WTC11 (cell line): ENCODE results near the gene CNKSR3. TPM values are rescaled to one million over a fixed set of nuclear protein-coding genes. Genes with fewer than 3 reads are reported as not detected.

ENCODE experiments used
- ATAC-seq: fragments of 200-7000 bp; cut with Tn5 transposase; 2 replicates; pipeline ENCODE4 v1.10.0; 2021; ENCODE audit warnings: mild to moderate bottlenecking, moderate library complexity
- CTCF ChIA-PET: fragments of 300-600 bp; sonication (Branson Sonifier 250); formaldehyde crosslinking; loops from one replicate; lab custom pipeline; 2021; ENCODE audit warnings: antibody characterized with exemption; lab: Charles Lee
- POLR2A ChIA-PET: fragments of 350-600 bp; sonication (Branson Sonifier 250); formaldehyde crosslinking; loops from one replicate; lab custom pipeline; 2021; ENCODE audit warnings: antibody characterized with exemption; lab: Charles Lee
- DNase-seq: peaks from one replicate; pipeline ENCODE4 v3.0.0; 2021; ENCODE audit warnings: low spot score
- H3K27ac Mint-ChIP-seq: 2 replicates; pipeline ENCODE4 v1.8.0; 2021; ENCODE audit warnings: mixed read lengths
- H3K27me3 Mint-ChIP-seq: 2 replicates; pipeline ENCODE4 v1.8.0; 2021; ENCODE audit warnings: low read depth, mild to moderate bottlenecking, moderate library complexity, mixed read lengths
- H3K36me3 Mint-ChIP-seq: 2 replicates; pipeline ENCODE4 v1.8.0; 2021; ENCODE audit warnings: mixed read lengths
- H3K4me1 Mint-ChIP-seq: 2 replicates; pipeline ENCODE4 v1.8.0; 2022; ENCODE audit warnings: mixed read lengths
- H3K4me3 Mint-ChIP-seq: 2 replicates; pipeline ENCODE4 v1.8.0; 2021; ENCODE audit warnings: mild to moderate bottlenecking, moderate library complexity, mixed read lengths
- H3K9me3 Mint-ChIP-seq: 2 replicates; pipeline ENCODE4 v1.8.0; 2021; ENCODE audit warnings: mixed read lengths
- ATF2 ChIP-seq: sonication (generic); formaldehyde crosslinking; IDR thresholded peaks from 2 replicates; pipeline ENCODE4 v1.8.1; 2022; ENCODE audit warnings: low read depth, missing genetic modification reagents, borderline replicate concordance
- CBFB ChIP-seq: sonication (generic); formaldehyde crosslinking; IDR thresholded peaks from 2 replicates; pipeline ENCODE4 v1.8.1; 2022; ENCODE audit warnings: mild to moderate bottlenecking, low read depth, missing genetic modification reagents
- ESRRA ChIP-seq: sonication (generic); formaldehyde crosslinking; IDR thresholded peaks from 2 replicates; pipeline ENCODE4 v1.8.1; 2022; ENCODE audit warnings: mild to moderate bottlenecking, missing genetic modification reagents, borderline replicate concordance
- ETV6 ChIP-seq: sonication (generic); formaldehyde crosslinking; IDR thresholded peaks from 2 replicates; pipeline ENCODE4 v1.8.1; 2022; ENCODE audit warnings: mild to moderate bottlenecking, missing genetic modification reagents
- HMGA2 ChIP-seq: fragments of 250-450 bp; sonication (Bioruptor Pico); IDR thresholded peaks from 2 replicates; pipeline ENCODE4 v1.4.0; 2021; ENCODE audit warnings: mild to moderate bottlenecking, moderate library complexity
- HMGXB4 ChIP-seq: sonication (generic); formaldehyde crosslinking; IDR thresholded peaks from 2 replicates; pipeline ENCODE4 v1.8.1; 2023; ENCODE audit warnings: mild to moderate bottlenecking, moderate library complexity, missing genetic modification reagents
- MXD4 ChIP-seq: fragments of 250-450 bp; sonication (Bioruptor Pico); IDR thresholded peaks from 2 replicates; pipeline ENCODE4 v1.8.0; 2021; ENCODE audit warnings: mild to moderate bottlenecking, moderate library complexity, borderline replicate concordance
- NFATC4 ChIP-seq: fragments of 250-450 bp; sonication (Bioruptor Pico); IDR thresholded peaks from 2 replicates; pipeline ENCODE4 v1.9.0; 2021; ENCODE audit warnings: mild to moderate bottlenecking
- NFYB ChIP-seq: sonication (generic); formaldehyde crosslinking; conservative IDR thresholded peaks from 2 replicates; pipeline ENCODE4 v1.8.0; 2022; ENCODE audit warnings: low read depth, missing genetic modification reagents
- ZMAT4 ChIP-seq: fragments of 250-450 bp; sonication (Bioruptor Pico); IDR thresholded peaks from 2 replicates; pipeline ENCODE4 v1.9.0; 2021; ENCODE audit warnings: mild to moderate bottlenecking
- ZNF263 ChIP-seq: sonication (generic); formaldehyde crosslinking; IDR thresholded peaks from 2 replicates; pipeline ENCODE4 v1.8.1; 2022; ENCODE audit warnings: low read depth, mild to moderate bottlenecking, moderate library complexity, missing genetic modification reagents
- ZNF396 ChIP-seq: fragments of 250-450 bp; sonication (Bioruptor Pico); IDR thresholded peaks from 2 replicates; pipeline ENCODE4 v1.8.0; 2021; ENCODE audit warnings: mild to moderate bottlenecking, moderate library complexity, borderline replicate concordance
- ZNF532 ChIP-seq: fragments of 250-450 bp; sonication (Bioruptor Pico); IDR thresholded peaks from 2 replicates; pipeline ENCODE4 v1.9.0; 2021; ENCODE audit warnings: mild to moderate bottlenecking, borderline replicate concordance
- ZSCAN18 ChIP-seq: fragments of 250-450 bp; sonication (Bioruptor Pico); IDR thresholded peaks from 2 replicates; pipeline ENCODE4 v2.1.2; 2022; ENCODE audit warnings: mild to moderate bottlenecking, moderate library complexity
- total RNA-seq: library from RNA; stranded (reverse); gene quantifications from 3 replicates; pipeline ENCODE4 v1.2.3, GENCODE V29; 2021
- TF ChIP-seq, protein P1 (sequence below): sonication (generic); formaldehyde crosslinking; IDR thresholded peaks from 2 replicates; pipeline ENCODE4 v1.8.1; 2022; ENCODE audit warnings: mild to moderate bottlenecking, moderate library complexity, missing genetic modification reagents
- TF ChIP-seq, protein P2 (sequence below): sonication (generic); formaldehyde crosslinking; IDR thresholded peaks from 2 replicates; pipeline ENCODE4 v1.8.0; 2022; ENCODE audit warnings: mild to moderate bottlenecking, missing genetic modification reagents
- TF ChIP-seq, protein P3 (sequence below): sonication (generic); formaldehyde crosslinking; IDR thresholded peaks from 2 replicates; pipeline ENCODE4 v1.8.0; 2023; ENCODE audit warnings: missing genetic modification reagents, mild to moderate bottlenecking, borderline replicate concordance

The CNKSR3 gene
- total RNA-seq, 1 experiment from 2014 or later, result 5.7 TPM

DNA sequence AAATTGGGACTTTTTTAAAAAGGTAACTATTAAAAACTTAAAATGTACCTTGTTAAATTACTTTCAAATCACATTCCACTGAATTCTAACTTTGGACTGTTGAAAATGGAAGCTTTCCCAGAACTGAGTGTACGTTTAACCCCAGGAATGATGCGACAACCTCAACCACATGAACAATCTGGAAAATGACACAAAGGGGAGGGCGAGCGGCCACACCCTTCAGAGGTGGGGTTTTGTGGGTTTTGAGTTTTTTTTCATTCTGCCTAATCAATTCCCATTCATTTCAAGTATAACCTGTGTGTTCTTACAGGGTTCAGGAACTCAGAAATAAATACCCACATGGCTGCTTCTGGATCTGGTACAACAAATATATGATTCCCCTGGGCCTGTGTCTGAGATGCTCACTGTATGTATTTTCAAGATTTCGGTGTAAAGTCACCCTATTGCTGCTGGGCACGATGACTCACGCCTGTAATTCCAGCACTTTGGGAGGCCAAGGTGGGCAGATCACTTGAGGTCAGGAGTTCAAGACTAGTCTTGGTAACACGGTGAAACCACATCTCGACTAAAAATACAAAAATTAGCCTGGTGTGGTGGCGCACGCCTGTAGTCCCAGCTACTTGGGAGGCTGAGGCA, 21.6 kb downstream of the CNKSR3 start (continued):
- TF ChIP-seq HMGXB4 (CRISPR knock-in tag) (no peak), ZNF532 (CRISPR knock-in tag) (no peak)

- DNase-seq (no peak), ATAC-seq (no peak)
- Mint-ChIP-seq H3K27ac (no peak overlapping the region), H3K27me3 (no peaks in the 10 kb centered on the region), H3K9me3 (no peaks in the 10 kb centered on the region), H3K36me3 (no peaks in the 10 kb centered on the region), H3K4me3 (no peak overlapping the region), H3K4me1 (no peaks in the 10 kb centered on the region; the same call in 1 of the 2 replicates)
- CTCF ChIA-PET, result interaction anchor here (0.6 kb wide), 1 partner anchor 794 kb away, joined by 4 read pairs; no protein-coding TSS in a partner anchor
- TF ChIP-seq NFATC4 (CRISPR knock-in tag), result no peak
- TF ChIP-seq, protein P1, sequence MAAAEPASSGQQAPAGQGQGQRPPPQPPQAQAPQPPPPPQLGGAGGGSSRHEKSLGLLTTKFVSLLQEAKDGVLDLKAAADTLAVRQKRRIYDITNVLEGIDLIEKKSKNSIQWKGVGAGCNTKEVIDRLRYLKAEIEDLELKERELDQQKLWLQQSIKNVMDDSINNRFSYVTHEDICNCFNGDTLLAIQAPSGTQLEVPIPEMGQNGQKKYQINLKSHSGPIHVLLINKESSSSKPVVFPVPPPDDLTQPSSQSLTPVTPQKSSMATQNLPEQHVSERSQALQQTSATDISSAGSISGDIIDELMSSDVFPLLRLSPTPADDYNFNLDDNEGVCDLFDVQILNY (CRISPR knock-in tag), result no peak
- TF ChIP-seq, protein P2, sequence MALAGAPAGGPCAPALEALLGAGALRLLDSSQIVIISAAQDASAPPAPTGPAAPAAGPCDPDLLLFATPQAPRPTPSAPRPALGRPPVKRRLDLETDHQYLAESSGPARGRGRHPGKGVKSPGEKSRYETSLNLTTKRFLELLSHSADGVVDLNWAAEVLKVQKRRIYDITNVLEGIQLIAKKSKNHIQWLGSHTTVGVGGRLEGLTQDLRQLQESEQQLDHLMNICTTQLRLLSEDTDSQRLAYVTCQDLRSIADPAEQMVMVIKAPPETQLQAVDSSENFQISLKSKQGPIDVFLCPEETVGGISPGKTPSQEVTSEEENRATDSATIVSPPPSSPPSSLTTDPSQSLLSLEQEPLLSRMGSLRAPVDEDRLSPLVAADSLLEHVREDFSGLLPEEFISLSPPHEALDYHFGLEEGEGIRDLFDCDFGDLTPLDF, result no peak
- TF ChIP-seq ESRRA (CRISPR knock-in tag), result no peak
- TF ChIP-seq ZNF263 (CRISPR knock-in tag), result no peak
- TF ChIP-seq, protein P3, sequence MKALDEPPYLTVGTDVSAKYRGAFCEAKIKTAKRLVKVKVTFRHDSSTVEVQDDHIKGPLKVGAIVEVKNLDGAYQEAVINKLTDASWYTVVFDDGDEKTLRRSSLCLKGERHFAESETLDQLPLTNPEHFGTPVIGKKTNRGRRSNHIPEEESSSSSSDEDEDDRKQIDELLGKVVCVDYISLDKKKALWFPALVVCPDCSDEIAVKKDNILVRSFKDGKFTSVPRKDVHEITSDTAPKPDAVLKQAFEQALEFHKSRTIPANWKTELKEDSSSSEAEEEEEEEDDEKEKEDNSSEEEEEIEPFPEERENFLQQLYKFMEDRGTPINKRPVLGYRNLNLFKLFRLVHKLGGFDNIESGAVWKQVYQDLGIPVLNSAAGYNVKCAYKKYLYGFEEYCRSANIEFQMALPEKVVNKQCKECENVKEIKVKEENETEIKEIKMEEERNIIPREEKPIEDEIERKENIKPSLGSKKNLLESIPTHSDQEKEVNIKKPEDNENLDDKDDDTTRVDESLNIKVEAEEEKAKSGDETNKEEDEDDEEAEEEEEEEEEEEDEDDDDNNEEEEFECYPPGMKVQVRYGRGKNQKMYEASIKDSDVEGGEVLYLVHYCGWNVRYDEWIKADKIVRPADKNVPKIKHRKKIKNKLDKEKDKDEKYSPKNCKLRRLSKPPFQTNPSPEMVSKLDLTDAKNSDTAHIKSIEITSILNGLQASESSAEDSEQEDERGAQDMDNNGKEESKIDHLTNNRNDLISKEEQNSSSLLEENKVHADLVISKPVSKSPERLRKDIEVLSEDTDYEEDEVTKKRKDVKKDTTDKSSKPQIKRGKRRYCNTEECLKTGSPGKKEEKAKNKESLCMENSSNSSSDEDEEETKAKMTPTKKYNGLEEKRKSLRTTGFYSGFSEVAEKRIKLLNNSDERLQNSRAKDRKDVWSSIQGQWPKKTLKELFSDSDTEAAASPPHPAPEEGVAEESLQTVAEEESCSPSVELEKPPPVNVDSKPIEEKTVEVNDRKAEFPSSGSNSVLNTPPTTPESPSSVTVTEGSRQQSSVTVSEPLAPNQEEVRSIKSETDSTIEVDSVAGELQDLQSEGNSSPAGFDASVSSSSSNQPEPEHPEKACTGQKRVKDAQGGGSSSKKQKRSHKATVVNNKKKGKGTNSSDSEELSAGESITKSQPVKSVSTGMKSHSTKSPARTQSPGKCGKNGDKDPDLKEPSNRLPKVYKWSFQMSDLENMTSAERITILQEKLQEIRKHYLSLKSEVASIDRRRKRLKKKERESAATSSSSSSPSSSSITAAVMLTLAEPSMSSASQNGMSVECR, result no peak
- TF ChIP-seq MXD4 (CRISPR knock-in tag), result no peak
- no peak for TF ChIP-seq NFYB
- no peak for TF ChIP-seq HMGA2 (CRISPR knock-in tag)
- no peak for TF ChIP-seq ZNF396 (CRISPR knock-in tag)
- TF ChIP-seq ZSCAN18 (CRISPR knock-in tag), result no peak
- no peak for TF ChIP-seq ATF2
- no peak for TF ChIP-seq CBFB (CRISPR knock-in tag)
- TF ChIP-seq ETV6 (CRISPR knock-in tag), result no peak
- TF ChIP-seq ZMAT4 (CRISPR knock-in tag), result no peak
- POLR2A ChIA-PET, result no interaction called here
Observed at GRCh38 chr6:154488248-154488593, 22.3 kb downstream of the CNKSR3 start.
